Measurements from ENCODE around the gene PLEKHM3. TPM values are rescaled to one million over a fixed set of nuclear protein-coding genes. Genes with fewer than 3 reads are reported as not detected.

Gene PLEKHM3
- total RNA-seq, 1 donor from 2014 or later = 12.5 TPM

DNA sequence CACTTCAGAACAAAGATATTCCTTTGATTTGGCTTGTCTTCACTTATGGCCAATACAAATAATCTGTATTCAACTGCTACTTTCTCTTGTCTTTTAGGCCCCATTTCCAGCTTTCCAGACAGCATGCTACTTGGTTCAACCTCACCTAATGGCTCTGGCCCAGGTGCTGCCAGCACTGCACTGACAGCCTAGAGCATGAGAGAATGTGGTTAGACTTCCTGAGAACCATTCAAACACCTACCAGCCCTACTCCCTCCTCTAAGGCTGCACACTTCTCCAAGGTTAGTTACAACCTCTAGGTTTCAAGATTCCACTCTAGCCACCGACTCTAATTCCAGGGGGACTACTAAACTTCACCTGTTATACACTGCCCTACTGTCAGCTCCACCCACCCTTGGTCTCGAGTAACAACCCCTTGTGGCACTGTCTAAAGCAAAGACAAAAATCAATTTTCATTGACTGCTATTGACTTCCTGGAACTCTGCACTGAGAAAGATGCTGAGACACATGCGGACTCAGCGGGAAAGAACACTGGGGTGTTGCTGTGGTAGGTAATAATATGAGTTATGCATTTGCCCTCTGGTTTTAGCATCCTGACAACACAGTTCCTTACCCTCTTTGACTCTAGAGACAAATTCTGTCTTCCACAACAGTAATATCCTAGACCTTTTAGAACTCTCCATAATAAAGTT is 38.2 kb downstream of the PLEKHM3 start:
- H3K27me3 Mint-ChIP-seq (ENCODE audit: unreplicated experiment) = no peaks in the 10 kb centered on the region
- H3K36me3 Mint-ChIP-seq (ENCODE audit: unreplicated experiment) = peaks cover 6% of the 10 kb centered on the region
- H3K9me3 Mint-ChIP-seq (ENCODE audit: unreplicated experiment) = no peaks in the 10 kb centered on the region
- H3K4me3 Mint-ChIP-seq (ENCODE audit: unreplicated experiment) = no peak overlapping the region
- TF ChIP-seq, protein P1, sequence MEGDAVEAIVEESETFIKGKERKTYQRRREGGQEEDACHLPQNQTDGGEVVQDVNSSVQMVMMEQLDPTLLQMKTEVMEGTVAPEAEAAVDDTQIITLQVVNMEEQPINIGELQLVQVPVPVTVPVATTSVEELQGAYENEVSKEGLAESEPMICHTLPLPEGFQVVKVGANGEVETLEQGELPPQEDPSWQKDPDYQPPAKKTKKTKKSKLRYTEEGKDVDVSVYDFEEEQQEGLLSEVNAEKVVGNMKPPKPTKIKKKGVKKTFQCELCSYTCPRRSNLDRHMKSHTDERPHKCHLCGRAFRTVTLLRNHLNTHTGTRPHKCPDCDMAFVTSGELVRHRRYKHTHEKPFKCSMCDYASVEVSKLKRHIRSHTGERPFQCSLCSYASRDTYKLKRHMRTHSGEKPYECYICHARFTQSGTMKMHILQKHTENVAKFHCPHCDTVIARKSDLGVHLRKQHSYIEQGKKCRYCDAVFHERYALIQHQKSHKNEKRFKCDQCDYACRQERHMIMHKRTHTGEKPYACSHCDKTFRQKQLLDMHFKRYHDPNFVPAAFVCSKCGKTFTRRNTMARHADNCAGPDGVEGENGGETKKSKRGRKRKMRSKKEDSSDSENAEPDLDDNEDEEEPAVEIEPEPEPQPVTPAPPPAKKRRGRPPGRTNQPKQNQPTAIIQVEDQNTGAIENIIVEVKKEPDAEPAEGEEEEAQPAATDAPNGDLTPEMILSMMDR (IDR thresholded peaks at IDR 0.05) = no peak
- H3K4me1 Mint-ChIP-seq (ENCODE audit: unreplicated experiment) = no peaks in the 10 kb centered on the region
- no peak for DNase-seq (ENCODE audit: extremely low spot score, unreplicated experiment)
- H3K27ac Mint-ChIP-seq (ENCODE audit: unreplicated experiment) = no peak overlapping the region

GRCh38 chr2:207984765-207985480 is 40.4 kb downstream of the PLEKHM3 start:
- Mint-ChIP-seq H3K36me3 (ENCODE audit: unreplicated experiment) (peaks cover 6% of the 10 kb centered on the region), H3K27me3 (ENCODE audit: unreplicated experiment) (no peaks in the 10 kb centered on the region), H3K27ac (ENCODE audit: unreplicated experiment) (no peak overlapping the region), H3K9me3 (ENCODE audit: unreplicated experiment) (no peaks in the 10 kb centered on the region), H3K4me3 (ENCODE audit: unreplicated experiment) (no peak overlapping the region), H3K4me1 (ENCODE audit: unreplicated experiment) (no peaks in the 10 kb centered on the region)
- TF ChIP-seq, protein P1 (IDR thresholded peaks at IDR 0.05) = no peak
- no peak for DNase-seq (ENCODE audit: extremely low spot score, unreplicated experiment)

DNA sequence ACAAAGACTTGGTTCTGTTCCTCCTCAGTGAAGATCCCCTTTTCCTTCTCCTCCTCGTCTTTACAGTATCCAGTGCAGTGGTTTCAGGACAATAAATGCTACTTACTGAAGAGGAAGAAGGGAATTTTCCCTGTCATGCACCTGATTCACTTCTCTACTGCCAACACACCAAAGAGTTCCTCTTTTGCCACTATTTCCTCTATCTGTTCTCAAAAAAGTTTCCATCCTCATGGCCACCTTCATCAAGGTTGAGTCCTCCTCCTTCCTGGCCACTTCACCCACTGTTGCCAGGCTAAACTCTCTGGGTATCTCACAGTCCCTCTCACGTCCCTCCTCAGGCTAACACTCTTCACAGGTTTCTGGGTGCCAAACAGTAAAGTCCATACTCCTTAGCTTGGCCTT is 41.7 kb downstream of the PLEKHM3 start:
- TF ChIP-seq, protein P1 (IDR thresholded peaks at IDR 0.05) = no peak
- H3K27me3 Mint-ChIP-seq (ENCODE audit: unreplicated experiment) = no peaks in the 10 kb centered on the region
- DNase-seq (ENCODE audit: extremely low spot score, unreplicated experiment) = no peak

DNA sequence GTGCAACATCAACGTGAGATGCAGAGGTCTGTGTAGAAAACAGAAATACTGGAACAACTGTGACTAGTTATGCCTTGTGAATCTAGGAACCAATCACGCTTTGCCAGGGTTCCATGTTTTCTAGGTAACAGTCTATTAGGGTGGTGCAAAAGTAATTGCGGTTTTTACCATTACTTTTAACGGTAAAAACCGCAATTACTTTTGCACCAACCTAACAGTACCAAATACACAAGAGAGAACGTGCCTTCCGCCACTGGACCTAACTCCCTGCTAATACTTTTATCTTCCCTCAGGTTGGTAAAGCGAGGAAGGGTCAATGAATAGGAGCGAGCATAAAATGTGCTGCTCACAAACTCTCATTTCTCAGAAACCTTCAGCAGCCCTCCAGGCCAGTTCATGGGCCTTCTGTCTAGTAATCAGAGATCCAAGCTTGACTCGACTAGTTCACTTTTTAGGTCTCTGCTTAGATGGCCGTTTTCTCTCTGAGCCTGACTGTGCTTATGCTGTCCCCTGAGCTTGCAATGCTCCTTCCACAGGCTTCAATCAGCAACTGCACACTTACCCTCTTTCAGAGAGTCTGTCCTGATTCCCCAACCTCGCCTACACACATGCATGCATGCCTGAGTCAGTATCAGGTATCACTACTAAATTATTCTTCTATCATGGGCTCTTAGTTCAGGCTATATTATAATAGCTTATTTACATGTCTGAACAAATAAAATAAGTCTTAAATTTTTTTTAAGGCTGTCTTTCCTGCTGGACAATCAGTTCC is 47.0 kb downstream of the PLEKHM3 start:
- no peaks in the 10 kb centered on the region for H3K27me3 Mint-ChIP-seq (ENCODE audit: unreplicated experiment)
- no peak overlapping the region for H3K27ac Mint-ChIP-seq (ENCODE audit: unreplicated experiment)
- H3K9me3 Mint-ChIP-seq (ENCODE audit: unreplicated experiment) = no peaks in the 10 kb centered on the region
- no peaks in the 10 kb centered on the region for H3K4me1 Mint-ChIP-seq (ENCODE audit: unreplicated experiment)
- TF ChIP-seq, protein P1 (IDR thresholded peaks at IDR 0.05) = no peak
- no peak overlapping the region for H3K4me3 Mint-ChIP-seq (ENCODE audit: unreplicated experiment)
- no peak for DNase-seq (ENCODE audit: extremely low spot score, unreplicated experiment)
- H3K36me3 Mint-ChIP-seq (ENCODE audit: unreplicated experiment) = peaks cover 2% of the 10 kb centered on the region

More for the DNA sequence above, 41.7 kb downstream of the PLEKHM3 start:
- Mint-ChIP-seq H3K4me3 (ENCODE audit: unreplicated experiment) (no peak overlapping the region), H3K36me3 (ENCODE audit: unreplicated experiment) (peaks cover 6% of the 10 kb centered on the region), H3K4me1 (ENCODE audit: unreplicated experiment) (no peaks in the 10 kb centered on the region), H3K27ac (ENCODE audit: unreplicated experiment) (no peak overlapping the region), H3K9me3 (ENCODE audit: unreplicated experiment) (no peaks in the 10 kb centered on the region)

GRCh38 chr2:207975921-207976320 is 49.4 kb downstream of the PLEKHM3 start:
- H3K9me3 Mint-ChIP-seq (ENCODE audit: unreplicated experiment) = no peaks in the 10 kb centered on the region
- H3K4me1 Mint-ChIP-seq (ENCODE audit: unreplicated experiment) = peaks cover 3% of the 10 kb centered on the region
- no peak overlapping the region for H3K27ac Mint-ChIP-seq (ENCODE audit: unreplicated experiment)
- no peak overlapping the region for H3K4me3 Mint-ChIP-seq (ENCODE audit: unreplicated experiment)
- H3K27me3 Mint-ChIP-seq (ENCODE audit: unreplicated experiment) = no peaks in the 10 kb centered on the region
- peaks cover 2% of the 10 kb centered on the region for H3K36me3 Mint-ChIP-seq (ENCODE audit: unreplicated experiment)
- TF ChIP-seq, protein P1 (IDR thresholded peaks at IDR 0.05) = no peak
- no peak for DNase-seq (ENCODE audit: extremely low spot score, unreplicated experiment)
